ENCODE data around the gene NAB2. TPM values are rescaled to one million over a fixed set of nuclear protein-coding genes. Genes with fewer than 3 reads are reported as not detected.
A peak's percentile ranks its signal among the peaks of the same experiment; 100 is the strongest.

NAB2 gene
- total RNA-seq, 1 donor from 2014 or later = 30.7 TPM

DNA sequence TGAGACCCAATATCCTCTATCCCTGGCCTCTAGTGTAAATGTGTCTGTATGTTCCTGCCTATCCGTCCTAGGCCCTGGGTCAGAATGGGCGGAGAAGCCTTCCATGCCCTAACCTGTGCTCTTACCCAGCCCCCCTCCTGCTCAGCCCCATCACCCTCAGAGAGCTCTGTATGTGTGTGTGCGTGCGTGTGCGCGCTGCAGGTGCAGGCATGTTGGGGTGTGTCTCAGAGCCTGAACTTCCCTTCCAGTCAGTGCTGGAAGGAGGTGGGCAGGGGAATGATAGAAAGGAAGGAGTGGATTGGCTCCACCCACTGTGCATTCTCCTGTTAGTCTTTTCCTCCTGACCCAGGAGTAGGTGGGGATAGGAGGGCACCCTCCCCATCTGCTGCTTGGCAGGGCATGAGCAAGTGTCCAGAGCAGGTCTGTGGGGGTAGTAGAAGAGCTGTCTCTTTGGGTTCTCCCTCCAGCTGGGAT, 7.2 kb downstream of the NAB2 start:
- H3K36me3 Mint-ChIP-seq (ENCODE audit: low read depth) = peaks cover 16% of the 10 kb centered on the region
- peak overlapping the region; percentile 74 for H3K27ac Mint-ChIP-seq (ENCODE audit: unreplicated experiment)
- no peaks in the 10 kb centered on the region for H3K27me3 Mint-ChIP-seq (ENCODE audit: low read depth)
- peaks cover 38% of the 10 kb centered on the region for H3K4me1 Mint-ChIP-seq (ENCODE audit: low read depth)
- DNase-seq (ENCODE audit: low spot score) = no peak
- H3K4me3 Mint-ChIP-seq (ENCODE audit: unreplicated experiment) = no peak overlapping the region
- H3K9me3 Mint-ChIP-seq (ENCODE audit: low read depth) = no peaks in the 10 kb centered on the region
- TF ChIP-seq, protein P1, sequence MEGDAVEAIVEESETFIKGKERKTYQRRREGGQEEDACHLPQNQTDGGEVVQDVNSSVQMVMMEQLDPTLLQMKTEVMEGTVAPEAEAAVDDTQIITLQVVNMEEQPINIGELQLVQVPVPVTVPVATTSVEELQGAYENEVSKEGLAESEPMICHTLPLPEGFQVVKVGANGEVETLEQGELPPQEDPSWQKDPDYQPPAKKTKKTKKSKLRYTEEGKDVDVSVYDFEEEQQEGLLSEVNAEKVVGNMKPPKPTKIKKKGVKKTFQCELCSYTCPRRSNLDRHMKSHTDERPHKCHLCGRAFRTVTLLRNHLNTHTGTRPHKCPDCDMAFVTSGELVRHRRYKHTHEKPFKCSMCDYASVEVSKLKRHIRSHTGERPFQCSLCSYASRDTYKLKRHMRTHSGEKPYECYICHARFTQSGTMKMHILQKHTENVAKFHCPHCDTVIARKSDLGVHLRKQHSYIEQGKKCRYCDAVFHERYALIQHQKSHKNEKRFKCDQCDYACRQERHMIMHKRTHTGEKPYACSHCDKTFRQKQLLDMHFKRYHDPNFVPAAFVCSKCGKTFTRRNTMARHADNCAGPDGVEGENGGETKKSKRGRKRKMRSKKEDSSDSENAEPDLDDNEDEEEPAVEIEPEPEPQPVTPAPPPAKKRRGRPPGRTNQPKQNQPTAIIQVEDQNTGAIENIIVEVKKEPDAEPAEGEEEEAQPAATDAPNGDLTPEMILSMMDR (IDR thresholded peaks at IDR 0.05) = no peak

DNA sequence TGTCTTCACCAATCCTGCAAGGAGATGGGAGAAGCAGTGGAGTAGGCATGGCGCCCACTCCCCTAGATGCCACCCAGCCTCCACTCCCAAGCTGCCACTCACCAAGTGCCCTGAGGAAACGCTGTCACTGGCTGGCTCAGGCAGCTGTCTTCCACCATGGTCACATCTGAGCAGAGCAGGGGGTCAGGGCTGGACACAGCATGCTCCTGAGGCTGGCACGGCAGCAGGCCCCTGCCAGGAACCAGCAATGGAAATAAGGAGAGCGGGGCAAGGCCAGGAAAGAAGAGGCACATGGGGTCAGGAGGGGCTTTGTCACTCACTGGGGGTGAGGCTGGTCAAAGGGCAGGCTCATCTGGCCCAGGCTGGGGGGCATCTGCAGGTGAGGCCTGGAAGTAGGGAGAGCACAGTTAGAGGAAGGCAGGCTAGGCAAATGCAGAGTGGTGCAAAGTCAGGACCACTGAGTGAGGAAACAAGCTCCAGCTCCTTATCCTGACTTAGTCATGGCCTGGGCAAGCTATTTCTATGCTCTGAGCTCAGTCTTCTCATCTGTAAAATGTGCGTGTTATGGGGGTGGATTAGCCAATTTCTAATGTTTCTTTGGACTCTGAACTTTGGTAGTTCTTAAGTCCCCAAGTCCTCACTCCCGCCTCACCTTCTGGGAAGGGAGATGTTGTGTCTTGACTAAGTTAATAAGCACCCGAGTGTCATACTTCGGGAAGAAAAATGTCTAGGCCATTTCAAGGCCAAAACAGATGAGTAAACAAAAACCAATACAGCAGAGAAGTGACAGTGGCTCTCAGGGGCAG, 8.0 kb downstream of the NAB2 start:
- Mint-ChIP-seq H3K27ac (ENCODE audit: unreplicated experiment) (peak overlapping the region; percentile 53), H3K36me3 (ENCODE audit: low read depth) (peaks cover 14% of the 10 kb centered on the region), H3K4me1 (ENCODE audit: low read depth) (peaks cover 31% of the 10 kb centered on the region), H3K27me3 (ENCODE audit: low read depth) (no peaks in the 10 kb centered on the region), H3K9me3 (ENCODE audit: low read depth) (no peaks in the 10 kb centered on the region), H3K4me3 (ENCODE audit: unreplicated experiment) (no peak overlapping the region)
- no peak for DNase-seq (ENCODE audit: low spot score)
- TF ChIP-seq, protein P1 (IDR thresholded peaks at IDR 0.05) = no peak

DNA sequence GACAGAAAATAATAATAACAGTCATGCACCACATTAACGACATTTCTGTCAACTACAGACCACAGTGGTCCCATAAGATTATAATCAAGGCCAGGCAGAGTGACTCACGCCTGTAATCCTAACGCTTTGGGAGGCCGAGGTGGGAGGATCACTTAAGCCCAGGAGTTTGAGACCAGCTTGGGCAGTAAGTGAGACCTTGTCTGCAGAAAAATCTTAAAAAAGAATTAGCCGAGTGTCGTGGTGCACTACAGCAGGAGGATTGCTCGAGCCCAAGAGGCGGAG, 8.6 kb downstream of the NAB2 start:
- no peaks in the 10 kb centered on the region for H3K27me3 Mint-ChIP-seq (ENCODE audit: low read depth)
- H3K36me3 Mint-ChIP-seq (ENCODE audit: low read depth) = peaks cover 14% of the 10 kb centered on the region
- no peak overlapping the region for H3K27ac Mint-ChIP-seq (ENCODE audit: unreplicated experiment)
- H3K4me1 Mint-ChIP-seq (ENCODE audit: low read depth) = peaks cover 25% of the 10 kb centered on the region
- TF ChIP-seq, protein P1 (IDR thresholded peaks at IDR 0.05) = no peak
- no peak overlapping the region for H3K4me3 Mint-ChIP-seq (ENCODE audit: unreplicated experiment)
- no peak for DNase-seq (ENCODE audit: low spot score)
- no peaks in the 10 kb centered on the region for H3K9me3 Mint-ChIP-seq (ENCODE audit: low read depth)

DNA sequence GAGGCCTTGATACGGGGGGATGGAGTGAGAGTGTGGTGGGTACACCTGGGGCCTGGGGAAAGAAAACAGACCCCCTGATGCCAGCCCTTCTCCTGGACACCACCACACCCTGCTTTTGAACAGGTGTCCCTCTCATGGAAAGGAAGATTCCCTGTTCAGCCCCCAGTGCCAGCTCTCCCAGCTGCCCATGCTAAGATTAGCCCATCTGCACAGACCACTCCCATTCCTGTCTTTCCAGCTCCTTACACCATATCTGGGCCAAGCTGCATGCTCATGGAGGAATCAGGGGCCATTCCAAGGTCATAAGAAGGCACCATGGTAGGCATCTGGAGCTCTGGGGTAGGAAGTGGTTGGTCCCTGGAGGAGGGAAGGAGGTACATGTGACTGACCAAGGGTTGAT, 9.6 kb downstream of the NAB2 start:
- Mint-ChIP-seq H3K27ac (ENCODE audit: unreplicated experiment) (no peak overlapping the region), H3K9me3 (ENCODE audit: low read depth) (no peaks in the 10 kb centered on the region)
- DNase-seq (ENCODE audit: low spot score) = no peak

DNA sequence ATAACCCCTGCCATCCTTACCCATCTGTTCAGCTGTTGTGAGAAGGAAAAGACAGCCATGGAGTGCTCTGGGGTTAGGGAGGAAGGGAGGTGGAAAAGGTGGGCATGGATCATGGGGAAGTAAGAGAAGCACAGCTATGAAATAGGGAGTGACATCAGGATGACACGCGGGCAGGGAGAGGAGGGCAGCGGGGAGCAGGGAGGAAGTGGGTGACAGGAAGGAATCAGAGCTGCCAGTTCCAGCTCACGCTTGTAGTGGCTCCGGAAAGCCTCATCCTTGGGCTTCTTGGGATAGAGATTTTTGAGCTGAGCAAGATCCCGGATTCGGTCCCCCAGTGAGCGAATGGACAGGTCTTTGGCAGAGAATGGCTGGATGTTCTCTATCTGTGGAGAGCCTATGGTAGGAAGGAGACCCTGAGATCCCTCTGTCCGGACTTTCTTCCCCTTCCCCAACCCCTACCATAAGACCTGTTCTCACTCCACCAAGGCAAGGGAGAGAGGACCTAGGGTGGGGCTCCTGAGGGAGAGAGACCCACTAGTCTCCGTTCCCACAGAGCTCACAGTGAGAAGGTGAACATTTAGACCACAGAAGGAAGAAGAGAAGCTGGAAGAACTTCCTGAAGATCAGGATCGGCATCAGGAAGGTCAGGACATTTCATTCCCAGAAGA, 10.3 kb downstream of the NAB2 start:
- no peak for DNase-seq (ENCODE audit: low spot score)
- peaks cover 9% of the 10 kb centered on the region for H3K36me3 Mint-ChIP-seq (ENCODE audit: low read depth)

More for the DNA sequence above, 9.6 kb downstream of the NAB2 start:
- peaks cover 15% of the 10 kb centered on the region for H3K4me1 Mint-ChIP-seq (ENCODE audit: low read depth)
- TF ChIP-seq, protein P1 (IDR thresholded peaks at IDR 0.05) = no peak
- H3K27me3 Mint-ChIP-seq (ENCODE audit: low read depth) = no peaks in the 10 kb centered on the region
- peaks cover 9% of the 10 kb centered on the region for H3K36me3 Mint-ChIP-seq (ENCODE audit: low read depth)
- H3K4me3 Mint-ChIP-seq (ENCODE audit: unreplicated experiment) = no peak overlapping the region

More for the DNA sequence above, 10.3 kb downstream of the NAB2 start:
- no peaks in the 10 kb centered on the region for H3K27me3 Mint-ChIP-seq (ENCODE audit: low read depth)
- H3K4me1 Mint-ChIP-seq (ENCODE audit: low read depth) = peaks cover 9% of the 10 kb centered on the region
- no peaks in the 10 kb centered on the region for H3K9me3 Mint-ChIP-seq (ENCODE audit: low read depth)
- TF ChIP-seq, protein P1 (IDR thresholded peaks at IDR 0.05) = no peak
- no peak overlapping the region for H3K4me3 Mint-ChIP-seq (ENCODE audit: unreplicated experiment)
- H3K27ac Mint-ChIP-seq (ENCODE audit: unreplicated experiment) = no peak overlapping the region
